Measurements from ENCODE around the gene FUT4.

GRCh38 chr11:94583866-94584500, 40.3 kb downstream of the FUT4 start:
- TF ChIP-seq EZH2 (IDR thresholded peaks at IDR 0.05): no peak
- no peak for TF ChIP-seq POLR2AphosphoS5 (IDR thresholded peaks at IDR 0.05; ENCODE audit: borderline replicate concordance, low read depth, low read length)
